Smooth muscle cell of the pulmonary artery (primary cell): ENCODE measurements around the gene KIAA1671. TPM values are rescaled to one million over a fixed set of nuclear protein-coding genes. Genes with fewer than 3 reads are reported as not detected.

ENCODE experiments used
- total RNA-seq: library from RNA; depleted of rRNA; stranded (reverse); fragments of >200 nt; gene quantifications from 2 replicates; pipeline ENCODE4 v1.2.3, GENCODE V29; 2014

The KIAA1671 gene
- 20.7 and 31.8 TPM in 2 replicates for total RNA-seq

DNA sequence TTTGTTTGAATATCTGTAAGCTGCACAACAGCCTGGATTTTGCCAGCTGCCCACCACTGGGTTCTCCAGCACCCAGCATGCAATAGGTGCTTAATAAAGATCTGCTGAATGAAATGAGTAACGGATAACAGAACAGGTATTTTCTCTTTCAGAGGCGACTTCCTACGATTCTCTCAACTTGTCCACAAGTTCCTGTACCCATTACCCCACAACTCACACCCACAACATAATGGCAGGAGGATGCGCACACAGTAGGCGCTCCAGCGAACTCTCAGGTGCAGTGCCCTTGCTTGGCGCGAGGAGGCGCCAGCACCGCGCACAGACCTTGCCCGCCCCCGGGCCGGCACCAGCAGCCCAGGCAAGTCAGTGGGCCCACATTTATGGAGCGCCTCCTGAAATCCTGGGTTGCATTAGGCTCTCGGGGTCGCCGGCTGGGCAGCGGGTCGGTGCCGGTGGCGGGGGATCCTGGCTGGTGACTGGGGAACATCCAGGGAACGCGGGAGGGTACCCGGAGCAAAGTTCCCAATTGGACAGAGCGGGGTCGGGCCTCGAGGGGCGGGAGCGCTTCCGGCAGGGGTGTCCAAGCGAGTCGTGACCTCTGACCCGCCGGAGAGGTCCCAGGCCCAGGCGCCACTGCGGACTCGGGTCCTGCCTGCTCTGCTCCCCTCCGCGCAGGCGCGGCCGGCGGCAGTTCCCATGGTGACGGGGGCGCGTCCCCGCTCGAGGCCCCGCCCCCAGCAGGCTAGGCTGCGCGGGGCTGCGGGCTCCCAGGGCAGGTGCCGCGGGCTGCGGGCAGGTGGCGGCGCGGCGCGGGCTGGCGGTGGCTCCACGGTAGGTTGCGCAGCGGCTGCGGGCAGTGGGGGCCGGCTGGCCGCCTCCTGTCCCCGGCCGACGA, at the start of gene KIAA1671:
Gene KIAA1671 (plus strand): TSS at position 775 of the 895 bp plus-strand sequence. CDS start 75,284 bp downstream, outside the sequence.

DNA sequence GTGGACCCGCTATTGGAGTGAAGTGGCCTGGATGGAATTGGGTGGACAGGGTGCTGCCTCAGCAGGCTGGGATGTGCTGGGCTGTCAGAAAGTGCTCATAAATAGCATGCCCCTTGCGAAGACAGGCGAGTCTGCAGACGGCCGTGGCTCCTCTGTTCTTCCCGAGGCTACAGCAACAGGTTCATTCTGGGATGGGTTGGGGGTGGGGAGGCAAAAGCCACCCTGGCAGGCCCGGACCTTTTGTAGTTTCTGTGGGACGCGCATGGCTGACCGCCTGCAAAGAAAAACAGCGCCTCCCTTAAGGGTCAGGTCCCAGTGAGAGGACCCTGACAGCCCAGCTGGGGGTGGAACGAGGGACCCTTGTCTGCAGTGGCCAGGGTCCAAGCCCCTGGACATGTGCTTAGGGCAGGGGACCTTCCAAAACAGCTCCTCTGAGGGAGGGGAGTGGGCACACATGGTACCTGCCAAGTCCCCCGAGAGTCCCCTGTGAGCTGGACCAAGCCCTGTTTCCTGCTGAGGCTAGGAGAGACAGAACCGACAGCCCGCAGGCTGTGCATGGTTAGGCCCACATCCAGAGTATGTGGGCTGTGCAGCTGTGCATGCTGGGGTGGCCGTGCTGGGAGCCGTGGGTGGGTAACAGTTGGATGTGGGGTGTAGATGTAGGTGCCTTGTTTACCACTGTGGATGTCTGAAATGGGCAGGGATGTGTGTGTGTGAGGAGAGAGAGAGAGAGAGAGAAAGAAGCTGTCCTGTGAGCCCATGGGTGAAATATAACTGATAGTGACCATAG, 247.4 kb downstream of the KIAA1671 start, which contains the start of gene CRYBB3:
Gene CRYBB3 (plus strand): TSS at position 128 of the 790 bp plus-strand sequence. CDS start 1,539 bp downstream, outside the sequence.

GRCh38 chr22:25219211-25219689, 266.7 kb downstream of the KIAA1671 start, which contains the start of gene CRYBB2:
Gene CRYBB2, plus strand, starts transcription at chr22:25219639. Its CDS starts 1,791 bp downstream, at chr22:25221430.

Other genes starting within 250 kb of the KIAA1671 start
- gene PIWIL3, start 178.0 kb upstream of the KIAA1671 start, total RNA-seq = under 0.01 TPM in 1 of 2 replicates, not detected in the other
- 0.36 and 0.98 TPM in 2 replicates for gene SGSM1, start 146.5 kb upstream of the KIAA1671 start, total RNA-seq
- gene LHFPL7, start 6.0 kb upstream of the KIAA1671 start, total RNA-seq = not detected in 2 replicates
- gene CRYBB3, start 247.1 kb downstream of the KIAA1671 start, total RNA-seq = not detected in 2 replicates